Activated naive CD4-positive, alpha-beta T cell (primary cell): ENCODE results near the gene NRTN.
"Not testable (repeated sequence)": the region's sequence is repeated elsewhere in the genome, so short reads cannot be mapped to it uniquely, and the experiment has no call there.

ENCODE experiments used
- DNase-seq, 4 experiments: peaks; one replicate each; lab custom pipeline; 2025; lab: John Stamatoyannopoulos, UW

The NRTN gene

GRCh38 chr19:5867201-5868136, 62.6 kb downstream of the NRTN start:
- no peak for DNase-seq

GRCh38 chr19:5870986-5871394, 66.1 kb downstream of the NRTN start:
- DNase-seq, result no peak

- no peak for DNase-seq
These were observed 68.8 kb downstream of the NRTN start for GRCh38 chr19:5873617-5874199.

DNA sequence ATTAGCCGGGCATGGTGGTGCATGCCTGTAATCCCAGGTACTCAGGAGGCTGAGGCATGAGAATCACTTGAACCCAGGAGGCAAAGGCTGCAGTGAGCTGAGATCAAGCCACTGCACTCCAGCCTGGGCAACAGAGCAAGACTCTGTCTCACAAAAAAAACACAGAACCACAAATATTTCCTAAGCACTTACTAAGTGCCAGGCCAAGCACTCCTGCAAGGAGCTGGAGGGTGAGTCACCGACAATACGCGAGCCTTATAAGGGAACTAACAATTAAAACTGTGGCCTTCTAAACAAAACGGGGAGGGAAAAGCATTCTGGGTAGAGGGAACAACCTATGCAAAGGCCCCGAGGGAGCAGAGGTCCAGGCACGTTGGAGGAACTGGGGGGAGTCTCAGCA, 69.6 kb downstream of the NRTN start:
- DNase-seq, result not testable (repeated sequence)

DNA sequence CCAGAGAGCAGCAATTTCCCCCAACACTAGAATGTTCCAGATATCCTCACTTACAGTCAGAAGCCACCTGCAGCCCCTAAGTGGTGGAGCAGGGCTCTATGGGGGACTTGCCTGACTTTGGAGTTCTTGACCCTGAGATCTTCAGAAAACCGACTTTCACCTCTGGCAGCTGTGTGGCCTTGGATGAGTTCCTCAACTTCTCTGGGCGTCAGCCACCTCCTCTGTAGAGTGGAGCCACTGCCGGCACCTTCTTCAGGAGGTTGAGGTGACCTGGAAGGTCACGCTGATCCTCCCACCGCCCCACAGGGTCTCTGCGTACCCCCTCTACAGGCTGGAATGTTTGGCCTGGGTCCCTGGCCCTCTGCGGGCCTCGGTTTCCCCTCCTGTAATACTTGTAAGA, 72.6 kb downstream of the NRTN start:
- no peak for DNase-seq

GRCh38 chr19:5877882-5878281, 73.0 kb downstream of the NRTN start:
- DNase-seq, result no peak
